ENCODE results near the gene SAMSN1. TPM values are rescaled to one million over a fixed set of nuclear protein-coding genes. Genes with fewer than 3 reads are reported as not detected.

Gene SAMSN1
- polyA plus RNA-seq, 1 experiment: not detected

DNA sequence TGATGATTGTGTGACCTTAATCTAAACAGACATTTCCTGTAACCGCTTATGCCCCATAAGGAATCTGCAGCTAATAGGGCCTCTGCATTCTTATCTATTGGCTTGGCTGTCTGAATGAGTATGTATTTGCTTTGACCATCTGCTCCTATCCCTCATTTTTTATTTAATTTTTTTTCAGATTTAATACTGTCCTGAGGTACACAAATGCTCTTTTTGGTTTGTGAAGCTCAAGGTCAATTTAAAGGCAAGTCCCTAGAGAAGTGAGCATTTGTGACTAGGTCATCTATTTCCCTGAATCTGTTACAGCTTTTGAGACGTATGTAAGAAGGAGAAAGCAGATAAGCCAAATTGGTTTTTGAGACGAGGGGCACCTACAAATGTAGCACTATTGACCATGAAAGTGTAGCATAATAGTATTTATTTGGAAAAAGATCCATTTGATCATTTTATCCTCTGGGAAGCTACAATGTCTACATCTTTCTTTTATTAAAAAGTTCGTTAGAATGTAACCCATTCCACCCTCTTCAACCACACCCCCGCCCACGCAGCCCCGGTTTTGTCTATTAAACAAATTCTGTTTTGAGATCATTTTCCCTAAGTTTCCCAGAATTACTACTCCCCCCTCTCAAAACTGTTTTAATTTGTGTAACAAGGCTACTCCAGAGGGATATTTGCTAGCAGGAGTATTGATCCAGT, 93.9 kb downstream of the SAMSN1 start:
- DNase-seq (ENCODE audit: low read depth): no peak
- CTCF ChIA-PET: interaction anchor here (0.7 kb wide), 1 partner anchor 29 kb away, joined by 3 read pairs; no protein-coding TSS in a partner anchor

DNA sequence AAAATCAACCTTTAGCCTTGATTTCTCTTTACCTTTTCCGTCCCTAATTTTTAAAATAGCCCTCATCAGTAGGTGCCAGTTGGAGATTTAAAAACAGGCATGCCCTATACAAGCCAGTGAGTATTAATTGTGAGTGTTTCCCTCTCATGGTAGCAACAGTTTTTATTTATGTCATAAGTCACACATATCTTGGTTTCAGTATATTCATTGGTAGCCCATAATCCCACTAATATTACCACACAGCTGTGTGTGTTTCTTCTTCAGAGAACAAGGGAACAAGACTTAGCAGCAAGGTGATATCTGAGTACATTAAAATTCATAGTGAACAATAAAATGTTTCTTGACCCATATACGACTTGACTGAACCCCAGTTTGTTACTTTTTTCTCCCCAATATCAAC, 94.6 kb downstream of the SAMSN1 start:
- Histone ChIP-seq H3K36me3 (ENCODE audit: control insufficient read depth, insufficient read depth, low read length) (no peaks in the 10 kb centered on the region), H3K4me3 (ENCODE audit: low read depth, low read length) (no peak overlapping the region), H3K27me3 (ENCODE audit: control insufficient read depth, insufficient read depth, low read length) (no peaks in the 10 kb centered on the region)
- DNase-seq (ENCODE audit: low read depth): no peak
- TF ChIP-seq, protein P1, sequence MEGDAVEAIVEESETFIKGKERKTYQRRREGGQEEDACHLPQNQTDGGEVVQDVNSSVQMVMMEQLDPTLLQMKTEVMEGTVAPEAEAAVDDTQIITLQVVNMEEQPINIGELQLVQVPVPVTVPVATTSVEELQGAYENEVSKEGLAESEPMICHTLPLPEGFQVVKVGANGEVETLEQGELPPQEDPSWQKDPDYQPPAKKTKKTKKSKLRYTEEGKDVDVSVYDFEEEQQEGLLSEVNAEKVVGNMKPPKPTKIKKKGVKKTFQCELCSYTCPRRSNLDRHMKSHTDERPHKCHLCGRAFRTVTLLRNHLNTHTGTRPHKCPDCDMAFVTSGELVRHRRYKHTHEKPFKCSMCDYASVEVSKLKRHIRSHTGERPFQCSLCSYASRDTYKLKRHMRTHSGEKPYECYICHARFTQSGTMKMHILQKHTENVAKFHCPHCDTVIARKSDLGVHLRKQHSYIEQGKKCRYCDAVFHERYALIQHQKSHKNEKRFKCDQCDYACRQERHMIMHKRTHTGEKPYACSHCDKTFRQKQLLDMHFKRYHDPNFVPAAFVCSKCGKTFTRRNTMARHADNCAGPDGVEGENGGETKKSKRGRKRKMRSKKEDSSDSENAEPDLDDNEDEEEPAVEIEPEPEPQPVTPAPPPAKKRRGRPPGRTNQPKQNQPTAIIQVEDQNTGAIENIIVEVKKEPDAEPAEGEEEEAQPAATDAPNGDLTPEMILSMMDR (IDR thresholded peaks at IDR 0.05; ENCODE audit: insufficient read depth, low read depth, low read length): no peak
- POLR2A ChIA-PET: no interaction called here
- CTCF ChIA-PET: no interaction called here

More for the DNA sequence above, 93.9 kb downstream of the SAMSN1 start:
- no peak overlapping the region for H3K4me3 ChIP-seq (ENCODE audit: low read depth, low read length)
- POLR2A ChIA-PET: no interaction called here
- no peaks in the 10 kb centered on the region for H3K27me3 ChIP-seq (ENCODE audit: control insufficient read depth, insufficient read depth, low read length)
- H3K36me3 ChIP-seq (ENCODE audit: control insufficient read depth, insufficient read depth, low read length): no peaks in the 10 kb centered on the region
- TF ChIP-seq, protein P1 (IDR thresholded peaks at IDR 0.05; ENCODE audit: insufficient read depth, low read depth, low read length): no peak

DNA sequence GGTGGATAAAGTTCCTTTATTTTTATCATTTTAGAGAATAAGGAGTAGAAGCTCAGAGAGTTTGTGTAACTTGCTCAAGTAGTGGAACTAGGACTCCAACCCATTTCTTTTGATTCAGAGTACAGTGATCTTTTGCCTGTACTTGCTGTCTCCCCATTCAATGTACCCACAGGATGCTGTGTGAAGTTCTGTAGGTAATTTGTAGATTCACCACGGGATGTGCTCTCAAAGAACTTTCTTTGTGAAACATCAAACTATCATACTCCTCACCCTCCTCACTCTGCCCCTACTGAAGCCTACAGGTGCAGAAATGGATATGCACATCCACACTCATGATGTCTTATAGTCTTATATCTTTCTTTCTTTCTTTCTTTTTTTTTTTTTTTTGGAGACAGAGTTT, 97.3 kb downstream of the SAMSN1 start:
- Histone ChIP-seq H3K27me3 (ENCODE audit: control insufficient read depth, insufficient read depth, low read length) (no peaks in the 10 kb centered on the region), H3K4me3 (ENCODE audit: low read depth, low read length) (no peak overlapping the region), H3K36me3 (ENCODE audit: control insufficient read depth, insufficient read depth, low read length) (no peaks in the 10 kb centered on the region)
- POLR2A ChIA-PET: no interaction called here
- TF ChIP-seq, protein P1 (IDR thresholded peaks at IDR 0.05; ENCODE audit: insufficient read depth, low read depth, low read length): no peak
- DNase-seq (ENCODE audit: low read depth): no peak
- CTCF ChIA-PET: no interaction called here

DNA sequence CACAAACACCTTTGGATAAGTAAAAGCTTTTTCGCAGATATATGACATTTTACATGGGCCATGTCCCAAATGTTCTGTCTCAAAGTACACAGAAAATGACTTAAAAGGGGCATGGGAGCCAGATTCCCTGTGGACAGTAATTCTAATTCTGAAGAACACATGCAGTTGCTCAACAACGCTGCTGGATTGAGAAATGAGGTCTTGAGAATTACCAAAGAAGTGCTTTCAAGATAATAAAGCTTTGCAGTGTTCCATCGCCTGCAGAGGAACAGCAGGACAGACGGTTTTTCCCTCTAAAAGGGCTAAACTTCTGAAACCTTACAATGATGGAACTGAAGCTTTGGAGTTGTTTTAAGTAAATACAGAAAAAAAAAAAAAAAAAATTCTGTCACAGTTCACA, 107.9 kb downstream of the SAMSN1 start:
- Histone ChIP-seq H3K4me3 (ENCODE audit: low read depth, low read length) (no peak overlapping the region), H3K27me3 (ENCODE audit: control insufficient read depth, insufficient read depth, low read length) (no peaks in the 10 kb centered on the region), H3K36me3 (ENCODE audit: control insufficient read depth, insufficient read depth, low read length) (no peaks in the 10 kb centered on the region)
- TF ChIP-seq, protein P1 (IDR thresholded peaks at IDR 0.05; ENCODE audit: insufficient read depth, low read depth, low read length): no peak
- ChIA-PET POLR2A (no interaction called here), CTCF (no interaction called here)
- DNase-seq (ENCODE audit: low read depth): no peak

DNA sequence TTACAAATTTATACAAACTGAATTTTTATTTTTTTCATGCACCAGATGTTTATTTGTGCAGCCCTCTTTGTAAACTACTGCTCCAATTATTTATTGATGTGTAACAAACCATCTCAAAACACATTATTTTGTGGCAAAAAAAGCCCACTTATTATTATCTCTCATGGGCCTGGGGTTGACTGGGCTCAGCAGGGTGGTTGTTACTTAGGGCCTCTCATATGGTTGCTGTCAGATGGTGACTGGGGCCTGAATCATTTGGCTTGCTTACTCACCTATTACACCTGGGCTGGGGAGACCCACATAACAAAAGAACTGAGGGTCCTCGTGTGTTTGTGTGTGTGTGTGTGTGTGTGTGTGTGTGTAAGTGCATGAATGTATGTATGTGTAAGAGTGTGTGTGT, 110.7 kb downstream of the SAMSN1 start:
- ChIA-PET CTCF (no interaction called here), POLR2A (no interaction called here)
- Histone ChIP-seq H3K36me3 (ENCODE audit: control insufficient read depth, insufficient read depth, low read length) (no peaks in the 10 kb centered on the region), H3K4me3 (ENCODE audit: low read depth, low read length) (no peak overlapping the region), H3K27me3 (ENCODE audit: control insufficient read depth, insufficient read depth, low read length) (no peaks in the 10 kb centered on the region)
- TF ChIP-seq, protein P1 (IDR thresholded peaks at IDR 0.05; ENCODE audit: insufficient read depth, low read depth, low read length): no peak
- no peak for DNase-seq (ENCODE audit: low read depth)

Other genes starting within 250 kb of the SAMSN1 start
- gene HSPA13, start 163.2 kb downstream of the SAMSN1 start, polyA plus RNA-seq (2011; rRNA removed): 15.2 and 40.4 TPM in 2 replicates